Activated CD8-positive, alpha-beta memory T cell treated with anti-CD3 and anti-CD28 coated beads for 24 hours (primary cell): ENCODE data around the gene SOBP.
"Not testable (repeated sequence)": the region's sequence is repeated elsewhere in the genome, so short reads cannot be mapped to it uniquely, and the experiment has no call there.

ENCODE experiments used
- DNase-seq: peaks from one replicate; pipeline ENCODE4 v3.0.0-alpha.2; 2020

SOBP gene

DNA sequence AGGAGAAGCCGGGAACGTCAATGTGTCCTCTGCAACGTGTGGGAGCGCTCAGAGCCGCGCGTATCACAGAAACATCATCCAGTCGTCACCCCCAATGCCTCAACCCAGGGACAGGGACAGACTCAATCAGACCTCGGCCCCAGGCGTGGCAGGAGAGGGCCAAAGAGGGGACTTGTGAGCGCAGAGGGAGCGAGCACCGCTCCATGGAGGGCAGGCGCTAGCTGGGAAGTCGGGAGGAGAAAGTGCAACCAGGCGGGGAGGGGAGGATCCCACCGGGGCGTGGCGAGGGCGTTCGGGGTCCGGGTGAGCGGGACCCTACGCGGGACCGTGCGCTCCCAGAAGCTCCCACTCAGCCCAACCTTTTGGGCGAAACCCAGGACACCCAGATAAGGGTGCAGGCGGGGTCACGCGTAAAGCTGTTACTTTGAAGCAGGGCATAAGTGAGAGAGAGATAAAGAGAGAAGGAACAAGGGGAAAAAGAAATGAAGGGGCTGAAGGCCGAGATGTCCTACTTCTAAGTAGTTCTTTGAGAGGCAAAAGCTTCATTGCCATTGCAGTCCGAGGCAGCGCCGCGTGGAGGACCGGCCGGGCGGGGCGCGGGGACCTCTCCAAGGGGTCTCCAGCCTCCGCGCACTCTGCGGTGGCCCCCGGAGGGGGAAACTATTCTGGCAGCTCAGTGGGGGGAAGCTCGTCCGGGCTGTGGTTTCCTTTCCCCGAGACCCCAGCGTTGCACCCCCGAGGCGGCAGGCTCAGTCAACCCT lies 862 bp upstream of the SOBP start:
- DNase-seq, result peak; percentile 72

DNA sequence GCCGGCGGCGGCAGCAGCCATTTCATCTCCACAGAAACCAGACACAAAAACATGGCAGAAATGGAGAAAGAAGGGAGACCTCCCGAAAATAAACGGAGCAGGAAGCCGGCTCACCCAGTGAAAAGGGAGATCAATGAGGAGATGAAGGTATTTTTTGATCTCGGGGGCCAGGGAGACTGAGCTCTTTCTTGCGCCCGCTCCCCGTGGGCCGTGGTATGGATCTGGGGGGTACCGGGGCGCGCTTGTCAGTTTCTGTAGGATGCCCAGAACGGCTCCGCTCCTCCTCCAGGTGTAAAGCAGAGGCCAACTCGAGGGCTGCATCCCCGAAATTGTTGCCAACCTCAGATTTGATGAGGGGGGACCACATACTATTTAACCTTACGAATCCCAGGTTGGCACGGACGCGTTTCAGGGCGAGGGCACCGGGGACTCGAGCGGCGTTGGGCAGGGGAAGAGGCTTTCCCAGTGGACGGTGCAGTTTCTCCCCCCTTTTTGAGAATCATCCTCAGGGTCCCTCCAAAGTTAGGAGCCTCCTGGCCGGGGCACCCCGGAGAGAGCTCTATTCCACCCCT lies 735 bp downstream of the SOBP start:
- DNase-seq, result peak; percentile 66

DNA sequence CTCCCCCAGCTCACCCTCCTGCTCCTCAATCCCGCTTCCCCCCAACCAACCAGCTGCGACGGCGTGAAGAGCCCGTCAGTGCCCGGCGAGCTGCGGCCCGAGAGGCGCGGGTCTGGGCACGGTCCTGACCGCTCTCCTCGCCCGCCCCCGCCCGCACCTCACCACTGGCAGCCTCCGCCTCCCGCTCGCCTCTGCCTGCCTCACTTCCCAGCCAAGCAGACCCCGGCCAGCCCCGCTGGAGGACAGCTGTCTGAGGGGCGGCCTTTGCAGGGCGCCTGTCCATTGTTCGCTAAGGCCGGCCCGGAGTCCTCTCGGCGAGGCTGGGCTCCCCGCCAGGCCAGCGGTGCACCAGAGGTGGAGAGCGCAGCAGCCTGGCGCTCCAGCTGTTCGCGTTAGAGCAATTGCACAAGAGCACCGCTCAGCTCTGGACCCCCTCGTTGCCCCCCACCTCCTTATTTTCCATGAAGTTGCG lies 1.3 kb downstream of the SOBP start:
- DNase-seq, result peak; percentile 64

DNA sequence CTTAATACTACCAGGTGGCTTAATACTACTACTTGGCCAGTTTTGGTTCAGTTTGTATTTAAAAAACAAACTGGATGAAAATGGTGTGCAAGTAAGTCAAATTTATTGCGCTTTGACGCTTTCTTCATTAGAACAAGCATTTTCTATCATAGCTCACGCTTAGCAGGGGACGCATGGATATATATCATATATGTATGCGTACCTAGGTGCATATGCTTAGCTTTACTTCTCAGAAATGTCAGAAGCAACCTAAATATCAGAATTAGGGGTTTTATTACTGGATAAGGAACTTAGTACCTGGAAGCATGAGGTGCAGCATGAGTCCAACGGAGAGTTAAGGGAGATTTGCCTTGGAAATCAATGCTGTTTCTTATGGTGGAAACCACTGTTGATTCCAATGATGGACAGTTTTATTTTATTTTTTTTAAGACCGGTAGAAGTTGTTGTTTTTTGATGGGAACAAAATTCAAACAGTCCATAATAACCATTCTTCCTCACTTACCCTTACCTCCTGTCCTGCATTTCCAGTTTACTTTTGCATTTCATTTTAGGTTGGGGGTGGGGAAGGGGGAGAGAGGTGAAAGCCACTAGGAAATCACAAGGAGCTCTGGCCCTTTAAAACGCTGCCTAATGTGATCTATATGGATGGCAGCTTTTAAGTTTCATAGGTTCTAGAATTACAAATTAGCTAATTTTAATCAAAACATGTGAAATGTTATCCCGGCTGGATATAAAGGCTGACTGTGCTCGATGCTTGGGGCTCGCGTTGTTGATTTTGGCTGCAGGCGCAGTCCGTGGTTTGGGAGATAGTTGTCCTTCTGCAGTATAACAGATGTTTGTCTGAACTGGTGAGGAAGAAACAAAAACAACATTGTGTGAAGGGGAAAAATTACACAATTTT lies 2.1 kb downstream of the SOBP start:
- no peak for DNase-seq

DNA sequence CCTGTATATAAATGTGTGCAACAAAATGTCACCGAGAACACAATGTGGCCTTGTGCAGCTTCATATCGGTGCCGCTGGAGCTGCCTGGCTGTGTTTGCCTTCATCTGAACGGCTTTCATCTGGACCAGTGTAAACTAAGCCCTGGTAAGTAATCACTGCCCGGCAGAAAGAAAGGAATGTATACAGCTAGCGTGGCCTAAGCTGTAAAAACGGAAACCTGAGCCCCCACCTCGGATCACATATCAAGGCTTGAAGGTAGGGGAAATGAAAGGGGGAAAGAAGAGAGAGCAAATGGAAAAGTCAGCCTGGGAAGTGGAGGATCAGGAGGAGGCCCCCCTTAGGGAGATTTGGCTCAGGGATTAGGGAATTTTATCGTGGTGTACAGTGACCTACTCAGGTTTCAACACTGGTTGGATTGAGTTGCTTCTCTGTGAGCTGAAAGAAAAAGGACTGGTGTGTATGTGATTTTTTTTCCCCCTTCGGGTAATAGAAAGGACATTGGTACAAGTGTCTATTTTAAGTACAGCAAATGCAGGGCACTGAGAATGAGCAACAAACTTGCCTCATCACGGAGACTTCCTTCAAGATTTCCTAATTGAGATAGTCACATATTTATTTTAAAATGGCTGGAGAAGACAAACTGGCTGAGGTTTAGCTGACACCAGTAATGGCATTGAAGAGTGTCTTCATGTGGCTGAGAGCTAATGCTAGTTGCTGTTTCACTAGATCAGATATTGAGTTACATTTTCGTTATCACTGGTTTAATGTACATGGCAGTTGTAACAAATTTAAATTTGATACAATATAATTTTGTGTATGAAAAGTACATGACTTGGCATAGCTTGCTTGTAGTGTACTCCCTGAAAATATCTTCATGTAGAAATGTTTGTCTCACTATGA lies 3.5 kb downstream of the SOBP start:
- no peak for DNase-seq

DNA sequence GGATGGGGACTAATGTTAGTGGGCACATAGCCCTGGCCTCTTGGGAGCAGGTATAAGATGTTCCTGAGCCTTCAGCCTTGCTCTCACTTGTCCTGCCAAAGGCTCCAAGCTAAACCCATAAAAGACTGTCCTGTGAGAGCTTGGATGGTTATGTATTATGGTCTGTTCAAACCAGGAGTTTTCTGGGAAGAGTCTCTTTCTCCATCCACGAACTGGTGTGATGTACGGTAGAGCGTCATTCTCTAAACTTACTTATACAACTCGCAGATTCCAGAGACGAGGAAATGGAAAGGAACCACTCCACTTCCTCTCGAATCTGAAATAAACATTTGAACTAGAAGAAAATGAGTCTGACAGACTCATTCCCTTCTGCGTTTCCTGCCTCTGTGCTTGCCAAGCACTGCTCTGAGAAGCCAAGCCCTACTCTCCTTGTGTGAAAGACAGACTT lies 5.3 kb downstream of the SOBP start:
- DNase-seq, result no peak

DNA sequence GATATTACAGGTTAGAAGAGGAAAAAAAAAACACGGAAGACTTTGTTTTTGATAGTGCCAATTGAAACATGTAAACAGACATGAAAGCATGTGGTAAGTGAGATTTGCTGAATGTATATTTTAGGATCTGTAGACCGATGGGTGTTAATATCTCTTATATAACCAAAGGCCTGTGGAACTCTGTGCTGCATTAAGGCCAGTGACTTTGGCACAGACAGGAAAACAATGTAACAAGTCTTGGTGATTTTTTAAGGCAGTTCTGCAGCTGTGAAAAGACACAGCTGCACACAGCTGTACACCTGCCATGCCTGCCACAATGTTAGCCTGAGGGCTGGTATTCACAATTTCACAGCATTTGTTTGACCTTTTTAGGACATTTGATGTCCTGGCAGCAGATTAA lies 6.1 kb downstream of the SOBP start:
- no peak for DNase-seq

DNA sequence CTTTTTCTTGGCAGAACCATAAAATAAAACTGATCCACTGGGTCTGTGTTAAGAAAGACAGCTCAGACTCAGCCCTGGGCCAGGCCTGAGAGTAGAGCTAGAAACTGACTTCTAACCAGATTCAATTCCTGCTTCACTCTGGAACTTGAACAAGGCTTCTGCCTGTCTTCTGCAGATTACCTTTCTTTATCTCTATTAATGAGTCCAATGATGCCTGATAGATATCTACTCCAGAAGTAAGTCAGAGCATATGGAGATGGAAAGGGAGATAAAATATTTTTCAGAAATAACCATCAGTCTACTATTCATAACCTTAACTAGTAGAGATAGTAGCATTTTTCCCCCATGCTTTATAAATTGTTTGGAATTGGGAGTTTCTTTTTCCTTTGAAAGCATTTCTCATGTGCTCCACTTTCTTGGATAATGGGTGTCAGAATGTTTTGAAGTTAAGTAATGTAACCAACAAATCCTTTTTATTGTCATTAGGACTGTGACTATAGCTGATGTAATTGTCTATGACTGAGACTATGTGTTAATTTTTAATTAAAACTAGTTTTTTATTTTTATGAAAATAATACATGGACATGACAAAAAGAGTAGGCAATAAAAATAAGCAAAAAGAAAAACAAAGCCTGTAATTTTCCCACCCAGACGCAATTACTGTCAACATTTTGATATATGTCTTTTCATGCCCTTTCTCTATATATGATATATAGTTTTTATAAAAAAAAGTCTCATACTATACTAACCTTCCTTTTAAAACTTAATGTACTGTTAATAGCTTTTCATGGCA lies 7.2 kb downstream of the SOBP start:
- no peak for DNase-seq

DNA sequence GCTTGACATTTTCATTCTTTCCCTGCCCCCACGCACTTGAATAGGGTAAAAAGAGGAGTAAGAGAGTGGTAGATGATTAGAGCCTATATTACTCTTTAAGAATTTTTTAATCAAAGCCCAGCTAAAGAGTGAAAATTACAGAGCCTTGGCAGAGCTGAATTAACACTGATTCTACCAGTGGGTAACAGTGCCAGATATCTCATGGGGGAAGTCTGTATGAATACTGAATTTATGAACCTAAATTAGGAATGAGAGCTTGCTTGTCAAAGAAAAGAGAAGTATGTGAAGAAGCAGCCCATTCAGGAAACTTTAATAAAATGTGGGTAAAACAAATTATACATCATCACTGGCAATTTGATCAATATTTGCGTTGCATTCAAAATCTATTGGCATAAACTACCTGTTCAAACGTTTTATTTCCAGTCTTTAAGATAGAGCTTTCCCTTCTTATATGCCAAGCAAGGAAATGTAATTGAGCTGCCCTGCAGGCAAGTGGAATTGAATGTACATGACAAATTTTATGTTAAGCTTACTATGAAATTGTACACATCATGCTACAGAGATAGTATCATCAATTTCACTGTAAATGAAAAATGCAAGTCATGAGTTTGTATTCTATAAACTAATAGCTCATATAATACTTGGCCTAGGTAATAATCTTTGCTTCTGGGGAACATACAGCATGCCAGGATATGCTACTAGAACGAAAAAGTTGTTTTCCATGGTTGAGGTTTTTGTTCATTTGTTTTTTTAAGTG lies 14.5 kb downstream of the SOBP start:
- DNase-seq, result no peak

DNA sequence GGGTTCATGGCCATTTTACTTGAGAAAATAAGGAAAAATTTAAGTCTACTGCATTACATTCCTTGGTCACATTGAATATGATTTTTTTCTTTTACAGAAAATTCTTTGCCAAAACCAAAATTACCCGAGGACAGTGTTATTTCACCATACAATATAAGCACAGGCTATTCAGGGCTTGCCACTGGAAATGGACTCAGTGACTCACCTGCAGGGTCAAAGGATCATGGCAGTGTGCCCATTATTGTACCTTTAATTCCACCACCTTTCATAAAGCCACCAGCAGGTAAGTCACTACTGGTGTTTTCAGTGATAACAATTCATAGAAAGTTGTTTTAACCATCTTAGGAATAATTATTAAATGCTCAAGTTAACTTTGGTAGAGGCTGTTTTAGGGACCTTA lies 16.2 kb downstream of the SOBP start:
- no peak for DNase-seq

DNA sequence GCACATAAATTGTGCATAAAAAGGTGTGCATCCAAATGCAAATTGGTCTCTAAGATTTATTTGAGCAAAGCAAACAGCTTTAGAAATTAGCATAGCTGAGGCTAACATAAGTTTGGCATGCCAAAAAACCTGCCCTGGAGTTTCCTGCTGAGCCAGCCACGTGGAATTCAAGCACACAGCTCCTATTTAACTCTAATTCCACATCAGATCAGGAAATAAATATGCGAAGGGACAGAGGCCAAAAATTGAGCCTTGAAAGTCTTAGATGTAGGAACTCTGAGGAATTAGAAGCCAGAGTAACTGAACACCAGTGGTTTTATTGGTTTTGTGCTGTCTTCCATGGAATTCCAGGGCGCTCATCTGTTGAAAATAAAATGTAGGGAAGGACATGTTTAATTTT lies 19.6 kb downstream of the SOBP start:
- no peak for DNase-seq

DNA sequence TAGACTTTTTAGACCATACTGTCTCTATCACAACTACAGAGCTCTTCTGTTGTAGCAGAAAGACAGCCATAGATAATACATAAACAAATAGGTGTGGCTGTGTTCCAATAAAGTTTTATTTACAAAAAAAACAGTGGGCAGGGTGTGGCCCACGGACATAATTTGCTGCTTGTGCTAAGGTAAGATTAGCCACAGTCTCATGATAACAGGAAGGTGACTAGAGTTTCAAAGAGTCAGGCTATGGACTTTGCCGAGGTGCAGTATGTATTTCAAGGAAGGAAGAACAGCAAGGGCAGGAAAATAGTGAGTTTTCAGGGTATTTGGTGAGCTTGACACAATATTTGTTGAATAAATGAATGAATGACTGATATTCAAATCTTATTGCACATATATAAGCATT lies 20.2 kb downstream of the SOBP start:
- DNase-seq, result no peak

DNA sequence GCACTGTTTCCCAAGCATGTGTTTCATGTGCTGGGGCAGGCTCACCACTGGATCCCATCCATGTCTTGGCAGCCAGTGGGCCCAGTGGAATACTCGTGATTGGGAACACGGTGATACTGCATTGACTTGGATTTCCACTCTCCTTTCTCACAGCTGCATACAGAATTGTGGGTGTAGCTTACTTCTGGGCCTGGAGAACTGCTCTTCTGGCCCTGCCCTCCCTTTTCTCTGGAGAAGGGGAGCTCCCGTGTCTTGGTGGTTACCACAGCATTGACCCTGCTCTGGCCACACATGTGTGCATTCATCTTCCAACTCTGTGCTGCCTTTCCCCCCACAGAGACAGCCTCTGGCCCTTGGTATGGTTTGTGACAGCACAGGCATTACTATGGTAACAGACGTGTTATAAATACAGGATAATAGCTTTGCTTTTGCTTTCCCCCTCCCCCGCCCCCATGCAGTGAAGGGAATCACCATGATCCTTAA lies 21.6 kb downstream of the SOBP start:
- no peak for DNase-seq

DNA sequence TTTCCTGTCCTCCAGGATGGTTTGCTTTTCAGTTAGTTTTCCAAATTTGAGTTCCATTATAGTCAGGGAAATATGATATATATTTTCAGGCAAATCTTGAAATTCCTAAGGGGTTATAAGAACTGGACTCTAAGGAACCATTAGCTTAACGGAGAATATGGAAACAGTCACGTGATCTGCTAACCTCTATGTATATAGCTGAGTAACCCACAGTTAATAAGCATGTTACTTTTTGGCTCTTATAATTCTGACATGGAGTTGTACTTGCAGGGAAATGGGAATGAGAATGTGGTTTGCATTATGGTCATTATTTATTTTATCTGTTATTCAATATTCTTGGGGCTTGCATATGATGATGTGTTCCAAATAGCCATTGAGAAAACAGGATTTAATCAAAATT lies 23.3 kb downstream of the SOBP start:
- DNase-seq, result no peak

DNA sequence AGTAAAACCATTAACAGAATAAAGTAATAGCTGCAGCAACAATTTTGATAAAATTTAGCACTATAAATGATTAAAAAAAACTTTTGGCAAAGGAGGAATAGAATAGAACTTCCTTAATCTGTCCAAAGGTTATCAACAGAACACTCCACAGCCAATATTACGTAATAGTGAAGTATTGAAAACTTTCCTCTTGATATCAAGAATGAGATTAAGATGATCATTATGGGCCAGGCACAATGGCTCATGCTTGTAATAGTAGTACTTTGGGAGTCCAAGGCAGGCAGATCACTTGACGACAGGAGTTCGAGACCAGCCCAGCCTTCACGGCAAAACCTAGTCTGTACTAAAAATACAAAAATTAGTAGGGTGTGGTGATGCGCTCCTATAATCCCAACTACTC lies 26.0 kb downstream of the SOBP start:
- DNase-seq, result no peak

DNA sequence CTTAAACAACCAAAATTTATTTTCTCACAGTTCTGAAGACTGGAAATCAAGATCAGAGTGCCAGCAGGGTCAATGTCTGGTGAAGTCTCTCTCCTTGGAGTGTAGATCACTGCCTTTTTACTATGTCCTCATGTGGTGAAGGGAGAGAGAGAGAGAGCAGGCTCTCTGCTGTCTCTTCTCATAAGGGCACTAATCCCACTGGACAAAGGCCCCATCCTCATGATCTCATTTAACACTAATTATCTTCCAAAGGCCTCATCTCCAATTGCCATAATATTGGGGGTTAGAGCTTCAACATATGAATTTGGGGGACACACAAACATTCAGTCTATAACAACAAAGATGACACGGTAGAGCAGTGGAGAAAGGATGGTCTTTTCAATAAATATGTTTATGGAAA lies 27.4 kb downstream of the SOBP start:
- no peak for DNase-seq

DNA sequence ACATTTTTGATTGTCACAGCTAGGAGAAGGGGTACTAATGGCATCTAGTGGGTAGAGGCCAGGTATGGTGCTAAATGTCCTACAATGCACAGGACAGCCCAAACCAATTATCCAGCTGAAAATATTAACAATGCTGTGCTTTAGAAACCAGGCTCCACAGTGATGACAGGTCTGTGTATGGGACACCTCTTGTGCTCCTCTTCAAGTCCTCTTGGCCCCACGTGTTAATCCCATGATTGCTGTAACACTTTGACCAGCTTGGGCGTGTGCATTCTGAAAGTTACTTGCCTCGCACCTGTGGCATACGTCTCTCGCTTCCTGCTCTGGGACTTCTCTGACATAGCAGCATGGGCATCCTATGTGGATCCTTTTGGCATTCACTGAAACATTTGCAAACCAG lies 29.3 kb downstream of the SOBP start:
- DNase-seq, result not testable (repeated sequence)

DNA sequence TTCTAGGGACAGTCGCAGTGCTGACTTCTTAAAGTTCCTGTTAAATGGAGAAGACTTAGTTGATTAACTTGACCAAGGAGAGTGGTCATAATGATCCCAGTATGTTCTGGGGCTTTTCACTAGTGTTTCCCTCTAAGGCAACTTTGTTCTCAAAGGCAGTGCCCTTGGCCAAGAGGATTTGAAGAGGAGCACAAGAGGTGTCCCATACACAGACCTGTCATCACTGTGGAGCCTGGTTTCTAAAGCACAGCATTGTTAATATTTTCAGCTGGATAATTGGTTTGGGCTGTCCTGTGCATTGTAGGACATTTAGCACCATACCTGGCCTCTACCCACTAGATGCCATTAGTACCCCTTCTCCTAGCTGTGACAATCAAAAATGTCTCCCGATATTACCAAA lies 30.8 kb downstream of the SOBP start:
- not testable (repeated sequence) for DNase-seq

DNA sequence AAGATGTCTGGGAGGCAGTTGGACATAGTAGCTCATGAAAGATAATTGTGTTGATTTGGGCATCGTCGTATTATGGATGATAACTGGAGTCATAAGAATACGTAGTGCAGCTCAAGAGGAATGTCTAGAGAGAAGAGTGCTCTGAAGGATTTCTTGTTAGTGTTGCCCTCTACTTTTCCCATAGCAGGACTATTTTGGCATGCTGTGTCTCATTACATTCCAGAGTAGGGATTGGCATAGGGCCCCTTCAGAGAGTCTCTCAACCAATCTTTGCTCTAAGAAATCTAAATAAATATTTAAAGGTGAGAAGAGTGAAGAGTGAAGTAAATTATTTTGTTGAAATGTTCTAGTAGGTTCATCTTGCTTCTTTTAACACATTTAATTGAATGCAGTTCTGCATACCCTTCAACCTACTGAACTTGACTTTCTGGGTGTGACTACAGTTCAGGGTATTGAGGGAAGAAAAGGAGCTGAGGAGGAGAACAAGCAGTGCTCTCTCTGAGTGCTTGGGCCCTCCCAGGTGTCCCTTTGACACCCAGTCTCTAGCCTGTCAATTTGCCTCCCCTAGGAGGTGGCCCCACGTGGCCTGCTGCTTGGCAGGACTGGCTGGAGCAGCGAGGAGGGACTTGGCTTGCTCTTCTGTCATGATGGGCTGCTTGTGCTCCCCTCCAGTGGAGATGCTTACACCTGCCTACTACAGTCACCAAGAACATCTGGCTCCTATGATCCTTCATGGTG lies 33.3 kb downstream of the SOBP start:
- DNase-seq, result no peak

DNA sequence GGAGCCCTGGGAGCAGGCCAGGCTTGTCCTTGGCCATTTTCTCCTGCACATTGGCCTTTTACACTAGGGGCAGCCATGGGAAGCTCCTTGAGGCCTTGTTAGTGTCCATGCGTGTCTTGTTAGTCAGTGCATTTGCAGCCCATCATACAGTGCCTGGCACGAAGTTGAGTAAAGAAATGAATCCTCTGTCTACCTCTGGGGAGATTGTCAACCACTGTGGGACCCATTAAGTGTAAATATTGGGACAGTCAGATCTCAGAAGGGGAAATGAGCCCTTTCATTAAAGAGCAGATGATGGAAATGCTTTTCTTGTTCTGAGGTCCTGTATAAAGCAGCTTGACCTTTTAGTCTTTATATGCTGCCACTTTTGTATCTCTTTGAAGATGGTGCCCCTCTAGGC lies 33.9 kb downstream of the SOBP start:
- no peak for DNase-seq
